Upper lobe of left lung (tissue), 6 donors: ENCODE measurements around the gene CAPS. TPM values are rescaled to one million over a fixed set of nuclear protein-coding genes. Genes with fewer than 3 reads are reported as not detected.
"Not testable (repeated sequence)": the region's sequence is repeated elsewhere in the genome, so short reads cannot be mapped to it uniquely, and the experiment has no call there.

Source experiments
- ATAC-seq, 2 donors: fragments of 200-7000 bp; cut with Tn5 transposase; one replicate each; pipeline ENCODE4 v1.9.1; 2022; ENCODE audit warnings: mild to moderate bottlenecking in 2 of 2, moderate library complexity in 2 of 2; ENCODE audit not compliant: low FRiP score in 2 of 2
- DNase-seq, 2 donors: peaks; one replicate each; pipeline ENCODE4 v3.0.0-alpha.2; 2019 to 2020
- H3K27ac ChIP-seq, 4 donors: fragments of 200-600 bp; sonication (generic); one replicate each; pipeline ENCODE4 v1.5.1; 2016 to 2019
- H3K27me3 ChIP-seq, 4 donors: fragments of 200-600 bp; sonication (generic); one replicate each; pipeline ENCODE4 v1.5.1; 2017 to 2019
- H3K36me3 ChIP-seq, 4 donors: fragments of 200-600 bp; sonication (generic); one replicate each; pipeline ENCODE4 v1.5.1; 2016 to 2019
- H3K4me1 ChIP-seq, 4 donors: fragments of 200-600 bp; sonication (generic); one replicate each; pipeline ENCODE4 v1.5.1; 2018 to 2019
- H3K4me3 ChIP-seq, 4 donors: fragments of 200-600 bp; sonication (generic); one replicate each; pipeline ENCODE4 v1.5.1; 2017 to 2019; ENCODE audit warnings: mild to moderate bottlenecking in 2 of 4, moderate library complexity in 1 of 4
- H3K9me3 ChIP-seq, 4 donors: fragments of 200-600 bp; sonication (generic); one replicate each; pipeline ENCODE4 v1.5.1; 2018 to 2019
- EP300 ChIP-seq, 4 donors: sonication (generic); formaldehyde crosslinking; IDR thresholded peaks; one replicate each; pipeline ENCODE4 v1.5.1; 2017; ENCODE audit warnings: antibody characterized with exemption in 4 of 4, control low read depth in 2 of 4
- POLR2A ChIP-seq, 4 donors: fragments of 450-650 bp; IDR thresholded peaks; one replicate each; pipeline ENCODE4 v1.5.1; 2016 to 2017; ENCODE audit warnings: antibody characterized with exemption in 4 of 4, mild to moderate bottlenecking in 2 of 4
- POLR2AphosphoS5 ChIP-seq, 2 donors: sonication (generic); formaldehyde crosslinking; IDR thresholded peaks; one replicate each; pipeline ENCODE4 v1.5.1; 2017; ENCODE audit warnings: antibody characterized with exemption in 2 of 2
- WGBS, 2 donors: methylation state at CpG; one replicate each; pipeline ENCODE4 v1.1.5; 2017 to 2018; 5-methylcytosine and 5-hydroxymethylcytosine counted together
- total RNA-seq, 6 donors: library from RNA; depleted of rRNA in 4 of 6; stranded (reverse); fragments of >200 nt in 4 of 6; gene quantifications; one replicate each; pipeline versions ENCODE4 v1.1.0 to v1.2.1, GENCODE V29; 2016 to 2021
- TF ChIP-seq, protein P1 (sequence below), 6 experiments: fragments of 450-650 bp in 4 of 6; fragments of 200-600 bp in 2 of 6; sonication (generic) in 2 of 6; IDR thresholded peaks; one replicate each; pipeline ENCODE4 v1.5.1; 2016 to 2019; ENCODE audit warnings: antibody characterized with exemption in 6 of 6
- donor health status: DM: no; HTN: no; CAD: no; lungs with moderate emphysema.
- donor health status: DM: no; HTN: yes; CAD: no; lungs with severe emphysema.

The CAPS gene
- total RNA-seq, 6 donors from 2014 or later, result 20.6 to 414 (median 115) TPM

- peak; percentile 74 to 92 for ATAC-seq
- 28 to 29% methylated on average over 27 to 29 of the region's 29 CpGs for WGBS, 2 donors
- no peaks in the 10 kb centered on the region for H3K27me3 ChIP-seq
- peak overlapping the region in 3 of 4 donors; percentile 12 to 24 (median 15) for H3K4me3 ChIP-seq
- DNase-seq, result peak; percentile 78 to 89
- peak overlapping the region; percentile 75 to 89 (median 86) for H3K27ac ChIP-seq
- peaks cover 0 to 4% (median 0%) of the 10 kb centered on the region in 4 donors for H3K36me3 ChIP-seq
- TF ChIP-seq POLR2AphosphoS5 (IDR thresholded peaks at IDR 0.05) (peak; percentile 76 to 82), EP300 (IDR thresholded peaks at IDR 0.05) (peak in 1 of 4 donors; percentile 75), POLR2A (IDR thresholded peaks at IDR 0.05) (peak in 1 of 4 donors; percentile 47)
- TF ChIP-seq, protein P1, sequence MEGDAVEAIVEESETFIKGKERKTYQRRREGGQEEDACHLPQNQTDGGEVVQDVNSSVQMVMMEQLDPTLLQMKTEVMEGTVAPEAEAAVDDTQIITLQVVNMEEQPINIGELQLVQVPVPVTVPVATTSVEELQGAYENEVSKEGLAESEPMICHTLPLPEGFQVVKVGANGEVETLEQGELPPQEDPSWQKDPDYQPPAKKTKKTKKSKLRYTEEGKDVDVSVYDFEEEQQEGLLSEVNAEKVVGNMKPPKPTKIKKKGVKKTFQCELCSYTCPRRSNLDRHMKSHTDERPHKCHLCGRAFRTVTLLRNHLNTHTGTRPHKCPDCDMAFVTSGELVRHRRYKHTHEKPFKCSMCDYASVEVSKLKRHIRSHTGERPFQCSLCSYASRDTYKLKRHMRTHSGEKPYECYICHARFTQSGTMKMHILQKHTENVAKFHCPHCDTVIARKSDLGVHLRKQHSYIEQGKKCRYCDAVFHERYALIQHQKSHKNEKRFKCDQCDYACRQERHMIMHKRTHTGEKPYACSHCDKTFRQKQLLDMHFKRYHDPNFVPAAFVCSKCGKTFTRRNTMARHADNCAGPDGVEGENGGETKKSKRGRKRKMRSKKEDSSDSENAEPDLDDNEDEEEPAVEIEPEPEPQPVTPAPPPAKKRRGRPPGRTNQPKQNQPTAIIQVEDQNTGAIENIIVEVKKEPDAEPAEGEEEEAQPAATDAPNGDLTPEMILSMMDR (IDR thresholded peaks at IDR 0.05), result peak in 1 of 6 experiments; percentile 13
- H3K9me3 ChIP-seq, result no peaks in the 10 kb centered on the region
- peaks cover 77 to 98% (median 84%) of the 10 kb centered on the region in 4 donors for H3K4me1 ChIP-seq
These were observed 48.2 kb downstream of the CAPS start for GRCh38 chr19:5961969-5962945.

- H3K27ac ChIP-seq, result peak overlapping the region in 3 of 4 donors; percentile 75 to 89 (median 88)
- WGBS, 2 donors, result 88 to 89% methylated on average over 6 of the region's 6 CpGs
- DNase-seq, result not testable (repeated sequence)
These were observed 49.2 kb downstream of the CAPS start for GRCh38 chr19:5963259-5963658.

DNA sequence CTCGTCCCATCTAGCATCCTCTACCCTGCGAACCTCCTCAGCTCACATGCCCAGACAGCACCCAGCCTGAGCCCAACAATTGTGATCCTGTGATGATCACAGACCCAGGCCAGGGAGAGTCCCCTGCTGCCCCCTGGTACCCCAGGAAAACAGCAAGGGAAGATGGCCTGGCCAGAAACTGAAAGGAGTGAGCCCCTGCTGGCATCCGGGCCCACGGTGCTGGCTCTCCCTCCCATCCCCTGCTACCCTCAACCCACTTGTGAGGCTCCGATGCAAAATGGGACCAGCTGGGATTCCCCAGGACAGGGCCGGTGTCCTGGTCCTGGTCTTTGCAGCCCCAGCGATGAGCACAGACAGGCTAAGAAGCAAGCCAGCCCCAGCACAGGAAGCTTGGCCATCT, 49.8 kb downstream of the CAPS start:
- WGBS, 2 donors, result 92 to 93% methylated on average over 4 to 7 of the region's 7 CpGs
- Histone ChIP-seq H3K27ac (peak overlapping the region in 3 of 4 donors; percentile 75 to 89 (median 88)), H3K9me3 (no peaks in the 10 kb centered on the region), H3K4me3 (no peak overlapping the region), H3K4me1 (peaks cover 86 to 99% (median 94%) of the 10 kb centered on the region in 4 donors), H3K36me3 (peaks cover 0 to 4% (median 0%) of the 10 kb centered on the region in 4 donors), H3K27me3 (no peaks in the 10 kb centered on the region)
- DNase-seq, result no peak
- no peak for ATAC-seq
- TF ChIP-seq, protein P1 (IDR thresholded peaks at IDR 0.05), result no peak
- TF ChIP-seq POLR2AphosphoS5 (IDR thresholded peaks at IDR 0.05) (no peak), EP300 (IDR thresholded peaks at IDR 0.05) (no peak), POLR2A (IDR thresholded peaks at IDR 0.05) (no peak)

More at GRCh38 chr19:5963259-5963658, 49.2 kb downstream of the CAPS start:
- peaks cover 81 to 99% (median 93%) of the 10 kb centered on the region in 4 donors for H3K4me1 ChIP-seq
- H3K36me3 ChIP-seq, H3K9me3 ChIP-seq, ATAC-seq, H3K27me3 ChIP-seq, H3K4me3 ChIP-seq: not testable (repeated sequence)

DNA sequence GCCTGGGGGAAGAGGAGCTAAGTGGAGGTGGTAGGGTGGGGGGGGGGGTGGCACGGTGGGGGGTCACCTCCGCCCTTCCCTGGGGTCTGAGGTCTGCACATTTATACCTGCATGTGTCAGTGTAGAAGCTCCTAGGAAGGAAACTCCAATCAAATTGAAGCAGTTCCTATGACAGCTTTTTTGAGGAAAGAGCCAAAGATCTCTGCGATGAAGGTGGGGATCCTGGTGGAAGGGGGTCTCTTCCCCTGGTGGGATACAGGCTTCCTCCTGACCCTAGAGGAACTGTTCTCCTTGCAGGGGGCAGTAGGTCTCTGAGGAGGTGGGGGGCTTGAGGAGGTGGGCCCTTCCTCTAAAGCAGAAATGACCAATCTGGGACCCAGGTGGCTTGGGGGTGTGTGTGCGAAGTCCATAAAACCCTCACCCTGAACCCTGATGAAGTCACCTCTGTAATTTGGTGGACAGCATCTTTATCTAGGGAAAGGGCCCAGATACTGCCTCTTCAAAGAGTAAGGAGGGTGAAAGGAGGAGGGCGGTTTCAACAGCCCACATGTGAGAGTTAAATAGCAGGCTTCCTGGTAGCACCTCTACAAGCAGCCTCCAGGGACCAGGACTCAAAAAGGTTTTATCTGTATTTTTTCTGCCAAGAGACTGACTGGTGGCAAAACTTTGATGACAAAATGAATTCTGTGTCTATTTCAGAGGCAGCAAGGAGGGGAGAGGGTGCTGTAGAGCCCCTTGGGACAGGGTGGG, 50.9 kb downstream of the CAPS start:
- no peak for ATAC-seq
- 89 to 95% methylated on average over 3 to 5 of the region's 5 CpGs for WGBS, 2 donors
- Histone ChIP-seq H3K27ac (peak overlapping the region in 3 of 4 donors; percentile 75 to 89 (median 88)), H3K4me1 (peaks cover 90 to 99% (median 94%) of the 10 kb centered on the region in 4 donors), H3K27me3 (no peaks in the 10 kb centered on the region), H3K4me3 (no peak overlapping the region), H3K9me3 (no peaks in the 10 kb centered on the region), H3K36me3 (peaks cover 0 to 4% (median 0%) of the 10 kb centered on the region in 4 donors)
- TF ChIP-seq POLR2A (IDR thresholded peaks at IDR 0.05), result no peak
- TF ChIP-seq, protein P1 (IDR thresholded peaks at IDR 0.05), result no peak
- no peak for TF ChIP-seq POLR2AphosphoS5 (IDR thresholded peaks at IDR 0.05)
- no peak for TF ChIP-seq EP300 (IDR thresholded peaks at IDR 0.05)
- DNase-seq, result no peak

Other genes with a start within 250 kb of the CAPS start
- 10 to 100 TPM; 19.1 to 63.2 (median 34.2) TPM for gene MICOS13, start 233.7 kb upstream of the CAPS start, total RNA-seq
- 10 to 100 TPM in 4 of 6 donors, 1 to 10 TPM in 2; 4.5 to 26.5 (median 16.7) TPM for gene HSD11B1L, start 233.2 kb upstream of the CAPS start, total RNA-seq
- gene RPL36, start 224.0 kb upstream of the CAPS start, total RNA-seq, result 100 to 1,000 TPM; 290 to 626 (median 442) TPM
- gene LONP1, start 194.1 kb upstream of the CAPS start, total RNA-seq, result 100 to 1,000 TPM in 2 of 6 donors, 10 to 100 TPM in 4; 79.7 to 141 (median 89.4) TPM
- gene CATSPERD, start 193.6 kb upstream of the CAPS start, total RNA-seq, result 1 to 10 TPM in 3 of 6 donors, not detected in 3; 1.1 to 5.9 (median 1.7) TPM
- gene PRR22, start 129.5 kb upstream of the CAPS start, total RNA-seq, result 1 to 10 TPM; 1.8 to 4.4 (median 3.4) TPM
- gene DUS3L, start 123.1 kb upstream of the CAPS start, total RNA-seq, result 10 to 100 TPM; 31.4 to 88.0 (median 43.1) TPM
- gene NRTN, start 109.2 kb upstream of the CAPS start, total RNA-seq, result 10 to 100 TPM in 1 of 6 donors, 1 to 10 TPM in 4, under 1 TPM in 1; 0.77 to 13.3 (median 4.5) TPM
- gene FUT6, start 74.6 kb upstream of the CAPS start, total RNA-seq, result 1 to 10 TPM in 2 of 6 donors, under 1 TPM in 4; 0.30 to 3.6 (median 0.82) TPM
- 10 to 100 TPM in 4 of 6 donors, 1 to 10 TPM in 2; 4.2 to 19.5 (median 12.7) TPM for gene FUT3, start 62.8 kb upstream of the CAPS start, total RNA-seq
- gene FUT5, start 43.7 kb upstream of the CAPS start, total RNA-seq, result not detected
- 100 to 1,000 TPM in 4 of 6 donors, 10 to 100 TPM in 2; 87.3 to 238 (median 157) TPM for gene NDUFA11, start 10.5 kb upstream of the CAPS start, total RNA-seq
- gene VMAC, start 9.4 kb upstream of the CAPS start, total RNA-seq, result 10 to 100 TPM in 3 of 6 donors, 1 to 10 TPM in 3; 4.1 to 38.8 (median 9.3) TPM
- 100 to 1,000 TPM in 1 of 6 donors, 10 to 100 TPM in 5; 64.4 to 116 (median 68.5) TPM for gene RANBP3, start 63.9 kb downstream of the CAPS start, total RNA-seq
- gene RFX2, start 196.2 kb downstream of the CAPS start, total RNA-seq, result 100 to 1,000 TPM in 1 of 6 donors, 10 to 100 TPM in 5; 14.3 to 111 (median 28.6) TPM
- not detected for gene ACSBG2, start 221.4 kb downstream of the CAPS start, total RNA-seq